Adrenal gland (tissue), 5 donors: ENCODE data around the gene C1orf105.

Source experiments
- POLR2A ChIP-seq, 2 donors: fragments of 450-650 bp; IDR thresholded peaks; one replicate each; pipeline ENCODE4 v1.6.1; 2017; ENCODE audit warnings: antibody characterized with exemption in 2 of 2, mild to moderate bottlenecking in 2 of 2, moderate library complexity in 1 of 2
- TF ChIP-seq, protein P1 (sequence below), 6 experiments: fragments of 450-650 bp in 4 of 6; fragments of 200-600 bp in 2 of 6; sonication (generic) in 1 of 6; IDR thresholded peaks; 1 replicate in 5 of 6; 2 replicates in 1 of 6; pipeline versions ENCODE4 v1.5.1 to v1.8.0; 2016 to 2021; ENCODE audit warnings: antibody characterized with exemption in 6 of 6, mild to moderate bottlenecking in 2 of 6, moderate library complexity in 1 of 6
- donor health status: DM: no; HTN: no; CAD: no.

DNA sequence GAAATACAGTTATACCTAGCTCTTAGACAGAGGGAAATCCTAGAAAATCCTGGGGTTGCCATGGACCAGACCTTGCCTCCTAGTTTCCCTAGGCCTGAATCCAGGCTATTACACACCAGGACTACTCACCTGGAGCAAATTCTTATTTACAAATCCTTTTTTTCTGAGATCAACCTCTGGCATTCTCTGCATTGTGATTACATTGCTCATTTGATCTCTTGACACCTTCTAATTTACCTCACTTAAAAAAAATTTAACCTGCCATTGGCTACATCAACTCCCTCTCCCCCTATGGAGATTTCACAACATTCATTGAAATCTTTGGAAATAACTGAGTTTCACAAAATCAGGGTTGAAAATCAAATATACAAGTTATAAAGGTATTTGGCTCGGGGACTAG, 2.9 kb upstream of the C1orf105 start:
- TF ChIP-seq, protein P1, sequence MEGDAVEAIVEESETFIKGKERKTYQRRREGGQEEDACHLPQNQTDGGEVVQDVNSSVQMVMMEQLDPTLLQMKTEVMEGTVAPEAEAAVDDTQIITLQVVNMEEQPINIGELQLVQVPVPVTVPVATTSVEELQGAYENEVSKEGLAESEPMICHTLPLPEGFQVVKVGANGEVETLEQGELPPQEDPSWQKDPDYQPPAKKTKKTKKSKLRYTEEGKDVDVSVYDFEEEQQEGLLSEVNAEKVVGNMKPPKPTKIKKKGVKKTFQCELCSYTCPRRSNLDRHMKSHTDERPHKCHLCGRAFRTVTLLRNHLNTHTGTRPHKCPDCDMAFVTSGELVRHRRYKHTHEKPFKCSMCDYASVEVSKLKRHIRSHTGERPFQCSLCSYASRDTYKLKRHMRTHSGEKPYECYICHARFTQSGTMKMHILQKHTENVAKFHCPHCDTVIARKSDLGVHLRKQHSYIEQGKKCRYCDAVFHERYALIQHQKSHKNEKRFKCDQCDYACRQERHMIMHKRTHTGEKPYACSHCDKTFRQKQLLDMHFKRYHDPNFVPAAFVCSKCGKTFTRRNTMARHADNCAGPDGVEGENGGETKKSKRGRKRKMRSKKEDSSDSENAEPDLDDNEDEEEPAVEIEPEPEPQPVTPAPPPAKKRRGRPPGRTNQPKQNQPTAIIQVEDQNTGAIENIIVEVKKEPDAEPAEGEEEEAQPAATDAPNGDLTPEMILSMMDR (IDR thresholded peaks at IDR 0.05): no peak
- TF ChIP-seq POLR2A (IDR thresholded peaks at IDR 0.05): no peak
